ENCODE results near the gene PARVB.

GRCh38 chr22:44005524-44005923 lies 18.6 kb upstream of the PARVB start:
- TF ChIP-seq CTCF (IDR thresholded peaks at IDR 0.05), result no peak
- TF ChIP-seq POLR2A (IDR thresholded peaks at IDR 0.05), result no peak
